ENCODE data around the gene STIM2. TPM values are rescaled to one million over a fixed set of nuclear protein-coding genes. Genes with fewer than 3 reads are reported as not detected.
A peak's percentile ranks its signal among the peaks of the same experiment; 100 is the strongest.
"Not testable (repeated sequence)": the region's sequence is repeated elsewhere in the genome, so short reads cannot be mapped to it uniquely, and the experiment has no call there.

STIM2 gene
- polyA plus RNA-seq, 3 donors from 2014 or later, result 19.1 to 38.1 (median 24.6) TPM

- H3K4me1 Mint-ChIP-seq, result peaks cover 43 to 85% of the 10 kb centered on the region in 2 donors
- no peaks in the 10 kb centered on the region for H3K9me3 Mint-ChIP-seq
- DNase-seq, result no peak
- no peaks in the 10 kb centered on the region for H3K27me3 Mint-ChIP-seq (ENCODE audit: low read depth in 3 of 3)
- H3K4me3 Mint-ChIP-seq, result no peak overlapping the region
- peaks cover 7 to 15% (median 14%) of the 10 kb centered on the region in 3 donors for H3K36me3 Mint-ChIP-seq
- H3K27ac Mint-ChIP-seq, result no peak overlapping the region
Observed at GRCh38 chr4:26962720-26963119, 102.1 kb downstream of the STIM2 start.

GRCh38 chr4:26964512-26964911 is 103.9 kb downstream of the STIM2 start:
- H3K4me3 Mint-ChIP-seq, result no peak overlapping the region
- peaks cover 0 to 6% (median under 1%) of the 10 kb centered on the region in 3 donors for H3K36me3 Mint-ChIP-seq
- H3K9me3 Mint-ChIP-seq, result no peaks in the 10 kb centered on the region
- H3K4me1 Mint-ChIP-seq, result peaks cover 49 to 89% of the 10 kb centered on the region in 2 donors
- DNase-seq, result no peak
- no peaks in the 10 kb centered on the region for H3K27me3 Mint-ChIP-seq (ENCODE audit: low read depth in 3 of 3)
- H3K27ac Mint-ChIP-seq, result peak overlapping the region in 5 of 6 donors; percentile 4 to 51 (median 42)

DNA sequence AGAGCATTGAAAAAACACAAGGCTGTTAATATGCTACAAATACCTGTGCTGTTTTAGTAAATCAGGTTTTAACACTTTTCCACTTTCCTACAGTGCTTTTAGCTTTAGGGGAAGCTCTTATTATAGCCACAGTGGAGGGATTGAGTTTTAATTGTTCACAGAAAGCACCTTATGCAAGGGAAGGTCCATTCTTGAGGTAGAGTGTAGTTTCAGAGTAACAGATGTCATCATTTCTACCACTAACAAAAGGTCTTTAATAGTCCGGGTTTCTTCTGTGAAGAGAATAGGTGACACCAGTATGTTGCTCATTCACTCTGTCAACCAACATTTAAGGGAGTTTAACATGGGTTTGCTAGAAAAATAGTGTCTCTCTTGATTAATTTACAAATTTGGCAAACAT is 104.4 kb downstream of the STIM2 start:
- Mint-ChIP-seq H3K27me3 (ENCODE audit: low read depth in 3 of 3) (no peaks in the 10 kb centered on the region), H3K4me1 (peaks cover 45 to 87% of the 10 kb centered on the region in 2 donors), H3K4me3 (no peak overlapping the region), H3K27ac (peak overlapping the region in 3 of 6 donors; percentile 4 to 13 (median 13)), H3K36me3 (peaks cover 0 to 6% (median 0%) of the 10 kb centered on the region in 3 donors), H3K9me3 (no peaks in the 10 kb centered on the region)
- DNase-seq, result no peak

DNA sequence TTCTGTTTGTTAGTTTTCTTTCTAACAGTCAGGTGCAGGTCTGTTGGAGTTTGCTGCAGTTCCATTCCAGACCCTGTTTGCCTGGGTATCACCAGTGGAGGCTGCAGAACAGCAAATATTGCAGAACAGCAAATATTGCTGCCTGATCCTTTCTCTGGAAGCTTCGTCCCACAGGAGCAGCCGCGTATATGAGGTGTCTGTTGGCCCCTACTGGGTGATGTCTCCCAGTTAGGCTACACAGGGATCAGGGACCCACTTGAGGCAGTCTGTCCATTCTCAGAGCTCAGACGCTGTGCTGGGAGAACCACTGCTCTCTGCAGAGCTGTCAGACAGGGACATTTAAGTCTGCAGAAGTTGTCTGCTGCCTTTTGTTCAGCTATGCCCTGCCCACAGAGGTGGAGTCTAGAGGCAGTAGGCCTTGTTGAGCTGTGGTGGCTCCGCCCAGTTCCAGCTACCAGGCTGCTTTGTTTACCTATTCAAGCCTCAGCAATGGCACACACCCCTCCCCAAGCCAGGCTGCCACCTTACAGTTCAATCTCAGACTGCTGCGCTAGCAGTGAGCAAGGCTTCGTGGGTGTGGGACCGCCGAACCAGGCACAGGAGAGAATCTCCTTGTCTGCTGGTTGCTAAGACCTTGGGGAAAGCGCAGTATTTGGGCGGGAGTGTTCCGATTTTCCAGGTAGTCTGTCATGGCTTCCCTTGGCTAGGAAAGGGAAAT is 115.0 kb downstream of the STIM2 start:
- peak overlapping the region in 4 of 6 donors; percentile 27 to 44 (median 36) for H3K27ac Mint-ChIP-seq

DNA sequence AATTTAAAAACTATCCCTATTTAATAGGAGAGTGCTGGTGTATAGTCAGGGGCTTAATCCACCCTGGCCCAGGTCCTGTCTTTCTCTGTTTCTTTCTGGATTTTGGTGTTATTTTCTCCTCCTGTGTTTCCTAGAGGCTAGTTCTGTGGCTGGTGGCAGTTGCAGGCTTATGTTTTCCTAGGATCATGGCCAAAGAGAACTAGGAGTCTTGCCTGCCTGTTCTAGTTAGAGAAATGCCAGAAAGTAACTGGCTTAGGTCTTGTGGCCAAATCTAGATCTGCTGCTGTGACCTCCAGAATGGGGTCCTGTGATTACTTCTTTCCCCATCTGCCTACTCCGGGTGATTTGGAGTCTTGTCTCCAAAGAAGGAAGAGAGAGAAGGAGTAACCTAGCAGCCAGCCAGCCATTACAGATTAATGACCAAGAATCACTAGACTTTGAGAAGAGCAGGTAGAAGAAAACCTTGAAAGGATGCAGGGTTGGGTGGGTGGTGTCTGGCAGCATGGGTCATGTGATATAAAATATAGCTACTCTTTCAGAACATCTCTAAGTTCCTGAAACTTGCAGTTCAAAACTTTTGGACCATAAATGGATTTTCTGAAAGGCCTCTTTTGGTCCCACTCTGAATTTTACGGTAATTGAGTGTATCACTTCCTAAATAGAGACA is 117.9 kb downstream of the STIM2 start:
- H3K27ac Mint-ChIP-seq, result peak overlapping the region in 5 of 6 donors; percentile 8 to 85 (median 62)
- DNase-seq, result no peak
- H3K36me3 Mint-ChIP-seq, result no peaks in the 10 kb centered on the region
- no peaks in the 10 kb centered on the region for H3K9me3 Mint-ChIP-seq
- no peak overlapping the region for H3K4me3 Mint-ChIP-seq
- H3K4me1 Mint-ChIP-seq, result peaks cover 53 to 67% of the 10 kb centered on the region in 2 donors
- no peaks in the 10 kb centered on the region for H3K27me3 Mint-ChIP-seq (ENCODE audit: low read depth in 3 of 3)

More for the DNA sequence above, 115.0 kb downstream of the STIM2 start:
- not testable (repeated sequence) for H3K36me3 Mint-ChIP-seq; H3K4me3 Mint-ChIP-seq; H3K27me3 Mint-ChIP-seq (ENCODE audit: low read depth in 3 of 3); DNase-seq; H3K9me3 Mint-ChIP-seq
- peaks cover 77 to 78% of the 10 kb centered on the region in 2 donors for H3K4me1 Mint-ChIP-seq

- H3K4me1 Mint-ChIP-seq, result peaks cover 34 to 66% of the 10 kb centered on the region in 2 donors
- no peaks in the 10 kb centered on the region for H3K9me3 Mint-ChIP-seq
- no peak for DNase-seq
- H3K36me3 Mint-ChIP-seq, result peaks cover 0 to 4% (median 0%) of the 10 kb centered on the region in 3 donors
- H3K27ac Mint-ChIP-seq, result peak overlapping the region in 2 of 6 donors; percentile 28 to 45
- peak overlapping the region in 1 of 5 donors; percentile 21 for H3K4me3 Mint-ChIP-seq
- H3K27me3 Mint-ChIP-seq (ENCODE audit: low read depth in 3 of 3), result peaks cover 0 to 3% (median 0%) of the 10 kb centered on the region in 3 donors
Observed at GRCh38 chr4:26984896-26985295, 124.3 kb downstream of the STIM2 start.

GRCh38 chr4:26985873-26986272 is 125.2 kb downstream of the STIM2 start:
- peak; percentile 28 to 39 (median 38) for DNase-seq
- peaks cover 0 to 3% (median 0%) of the 10 kb centered on the region in 3 donors for H3K27me3 Mint-ChIP-seq (ENCODE audit: low read depth in 3 of 3)
- H3K36me3 Mint-ChIP-seq, result peaks cover 0 to 8% (median 0%) of the 10 kb centered on the region in 3 donors
- no peaks in the 10 kb centered on the region for H3K9me3 Mint-ChIP-seq
- H3K4me3 Mint-ChIP-seq, result peak overlapping the region in 3 of 5 donors; percentile 50 to 61 (median 59)
- peak overlapping the region in 3 of 6 donors; percentile 21 to 55 (median 38) for H3K27ac Mint-ChIP-seq
- peaks cover 36 to 66% of the 10 kb centered on the region in 2 donors for H3K4me1 Mint-ChIP-seq

DNA sequence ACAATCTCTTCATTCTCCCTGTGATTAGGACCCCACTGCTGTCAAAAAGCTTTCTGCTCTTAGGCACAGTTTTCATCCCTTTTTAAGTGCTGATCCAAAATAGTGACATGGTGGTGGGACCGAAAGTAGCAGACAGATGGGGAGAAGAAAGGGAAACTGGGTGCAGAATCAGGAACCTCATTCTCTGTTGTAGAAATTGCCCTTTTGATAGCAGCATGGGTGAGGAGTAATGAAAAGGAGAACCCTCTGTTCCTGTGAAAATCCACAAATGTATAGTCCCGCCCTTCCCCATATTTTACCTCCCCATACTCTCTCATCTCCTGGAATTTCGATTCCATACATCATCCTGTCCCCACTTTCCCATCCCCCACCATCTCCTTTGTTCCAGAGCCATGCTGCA is 126.5 kb downstream of the STIM2 start:
- peak overlapping the region in 3 of 6 donors; percentile 42 to 47 (median 47) for H3K27ac Mint-ChIP-seq
- H3K4me3 Mint-ChIP-seq, result no peak overlapping the region
- H3K27me3 Mint-ChIP-seq (ENCODE audit: low read depth in 3 of 3), result peaks cover 0 to 3% (median 0%) of the 10 kb centered on the region in 3 donors
- peaks cover 0 to 8% (median 4%) of the 10 kb centered on the region in 3 donors for H3K36me3 Mint-ChIP-seq
- DNase-seq, result no peak
- H3K4me1 Mint-ChIP-seq, result peaks cover 39 to 59% of the 10 kb centered on the region in 2 donors
- H3K9me3 Mint-ChIP-seq, result no peaks in the 10 kb centered on the region

- no peak for DNase-seq
- peaks cover 0 to 3% (median 0%) of the 10 kb centered on the region in 3 donors for H3K27me3 Mint-ChIP-seq (ENCODE audit: low read depth in 3 of 3)
- no peak overlapping the region for H3K4me3 Mint-ChIP-seq
- peaks cover 25 to 26% of the 10 kb centered on the region in 2 donors for H3K4me1 Mint-ChIP-seq
- H3K36me3 Mint-ChIP-seq, result peaks cover 0 to 11% (median 7%) of the 10 kb centered on the region in 3 donors
- H3K27ac Mint-ChIP-seq, result no peak overlapping the region
- no peaks in the 10 kb centered on the region for H3K9me3 Mint-ChIP-seq
Observed at GRCh38 chr4:26991057-26991456, 130.4 kb downstream of the STIM2 start.

DNA sequence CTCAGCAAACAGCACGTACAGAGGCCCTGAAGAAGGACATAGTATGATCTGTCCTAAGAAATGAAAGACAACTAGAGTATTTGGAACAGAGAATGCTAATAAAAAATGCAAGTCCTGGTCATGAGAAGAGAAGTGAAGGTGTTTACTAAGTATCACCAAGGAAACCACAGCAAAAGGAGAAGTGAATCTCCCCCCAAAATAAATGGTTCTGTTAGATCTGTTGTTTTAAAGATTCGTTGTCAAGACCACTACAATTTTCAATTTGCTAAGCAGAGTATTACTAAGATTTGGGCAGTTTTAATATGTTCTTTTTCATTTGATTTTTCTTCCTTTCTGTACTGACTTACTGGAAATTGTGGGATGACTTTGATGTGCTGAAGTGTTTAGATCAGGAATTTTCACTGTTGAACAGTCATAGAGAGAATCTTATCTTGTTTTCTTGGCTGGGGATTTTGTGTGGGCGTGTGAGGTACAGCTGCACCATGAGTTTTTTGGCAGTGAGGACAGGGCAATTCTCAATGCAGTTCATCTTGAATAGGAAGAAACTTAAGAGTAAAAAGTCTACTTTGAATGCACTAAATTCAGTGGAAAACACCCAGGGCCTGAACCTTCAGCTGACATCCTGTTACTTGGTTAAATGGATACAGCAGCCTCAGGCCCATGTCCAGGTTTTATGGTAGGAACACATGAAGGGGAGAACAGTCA is 132.2 kb downstream of the STIM2 start:
- Mint-ChIP-seq H3K27me3 (ENCODE audit: low read depth in 3 of 3) (peaks cover 0 to 3% (median 0%) of the 10 kb centered on the region in 3 donors), H3K9me3 (no peaks in the 10 kb centered on the region), H3K36me3 (peaks cover 3 to 13% (median 11%) of the 10 kb centered on the region in 3 donors), H3K4me3 (no peak overlapping the region), H3K4me1 (peaks cover 16 to 21% of the 10 kb centered on the region in 2 donors), H3K27ac (no peak overlapping the region)
- DNase-seq, result no peak

DNA sequence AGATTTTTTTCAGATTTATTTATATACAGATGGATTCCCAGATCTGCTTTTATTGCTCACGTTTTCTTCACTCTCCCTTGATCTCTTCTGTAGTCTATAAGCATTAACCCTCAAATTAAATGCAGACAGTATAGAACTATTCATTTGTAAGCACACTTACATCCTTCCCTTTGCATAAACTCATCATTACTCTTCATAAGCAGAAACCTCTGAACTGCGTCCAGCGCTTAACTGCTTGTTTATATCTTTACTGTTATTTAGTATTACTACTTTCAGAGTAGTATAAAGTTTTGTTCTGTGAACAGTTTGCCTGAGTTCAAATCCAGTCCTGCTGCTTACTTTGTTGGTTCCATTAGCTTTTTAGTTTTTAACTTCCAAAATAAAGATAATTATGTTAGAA is 132.9 kb downstream of the STIM2 start:
- Mint-ChIP-seq H3K9me3 (no peaks in the 10 kb centered on the region), H3K27me3 (ENCODE audit: low read depth in 3 of 3) (no peaks in the 10 kb centered on the region), H3K27ac (no peak overlapping the region), H3K4me1 (peaks cover 11 to 13% of the 10 kb centered on the region in 2 donors), H3K4me3 (no peak overlapping the region), H3K36me3 (peaks cover 3 to 13% (median 8%) of the 10 kb centered on the region in 3 donors)
- DNase-seq, result no peak

DNA sequence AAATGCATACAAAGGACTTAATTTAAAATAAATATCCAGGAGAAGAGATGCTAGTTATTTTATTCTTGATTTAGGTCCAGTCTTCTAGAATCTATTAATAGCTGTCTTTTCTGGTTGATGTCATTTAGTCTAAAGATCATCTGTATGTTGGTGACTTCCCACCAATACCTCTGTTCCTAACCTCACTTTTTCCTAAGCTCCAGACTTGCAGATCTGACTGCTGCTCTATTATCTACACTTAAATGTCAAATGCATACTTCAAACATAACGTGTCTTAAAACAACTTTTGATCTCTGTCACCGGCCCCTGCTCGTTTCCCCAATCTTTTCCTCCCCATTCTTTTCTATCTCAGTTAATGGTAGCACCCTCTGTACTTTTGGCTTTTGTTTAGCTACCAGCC is 133.3 kb downstream of the STIM2 start:
- peaks cover 11 to 13% of the 10 kb centered on the region in 2 donors for H3K4me1 Mint-ChIP-seq
- H3K27ac Mint-ChIP-seq, result no peak overlapping the region
- no peak overlapping the region for H3K4me3 Mint-ChIP-seq
- no peak for DNase-seq
- no peaks in the 10 kb centered on the region for H3K9me3 Mint-ChIP-seq
- H3K27me3 Mint-ChIP-seq (ENCODE audit: low read depth in 3 of 3), result no peaks in the 10 kb centered on the region
- peaks cover 3 to 13% (median 8%) of the 10 kb centered on the region in 3 donors for H3K36me3 Mint-ChIP-seq

- peak overlapping the region in 1 of 6 donors; percentile 44 for H3K27ac Mint-ChIP-seq
Observed at GRCh38 chr4:26995316-26995715, 134.7 kb downstream of the STIM2 start.

More at GRCh38 chr4:26995316-26995715, 134.7 kb downstream of the STIM2 start:
- no peak for DNase-seq
- H3K9me3 Mint-ChIP-seq, result no peaks in the 10 kb centered on the region
- no peak overlapping the region for H3K4me3 Mint-ChIP-seq
- H3K27me3 Mint-ChIP-seq (ENCODE audit: low read depth in 3 of 3), result no peaks in the 10 kb centered on the region
- H3K36me3 Mint-ChIP-seq, result peaks cover 6 to 13% (median 7%) of the 10 kb centered on the region in 3 donors
- peaks cover 13 to 21% of the 10 kb centered on the region in 2 donors for H3K4me1 Mint-ChIP-seq
